ENCODE measurements around the gene UQCC5.

Gene UQCC5

GRCh38 chr3:52574056-52574965 is 37.9 kb downstream of the UQCC5 start:
- no peak for DNase-seq
